NCI-H1417 (cell line): Measurements from ENCODE around the gene CACNB2.
"Not testable (repeated sequence)": the region's sequence is repeated elsewhere in the genome, so short reads cannot be mapped to it uniquely, and the experiment has no call there.

Experiments used
- DNase-seq, 3 experiments: peaks; one replicate each; lab custom pipeline; 2025; lab: John Stamatoyannopoulos, UW

The CACNB2 gene

GRCh38 chr10:18570386-18570785 is 430.2 kb downstream of the CACNB2 start:
- DNase-seq: not testable (repeated sequence)

GRCh38 chr10:18571076-18571475 is 430.9 kb downstream of the CACNB2 start:
- no peak for DNase-seq

GRCh38 chr10:18571780-18572179 is 431.6 kb downstream of the CACNB2 start:
- DNase-seq: no peak

- no peak for DNase-seq
Measured at GRCh38 chr10:18572959-18573561, 432.8 kb downstream of the CACNB2 start.

GRCh38 chr10:18576586-18576985 is 436.4 kb downstream of the CACNB2 start:
- no peak for DNase-seq

GRCh38 chr10:18577823-18578685 is 437.8 kb downstream of the CACNB2 start:
- DNase-seq: no peak

GRCh38 chr10:18582803-18583202 is 442.6 kb downstream of the CACNB2 start:
- DNase-seq: no peak

- no peak for DNase-seq
Measured at GRCh38 chr10:18583575-18584270, 443.5 kb downstream of the CACNB2 start.

GRCh38 chr10:18586637-18587036 is 446.4 kb downstream of the CACNB2 start:
- DNase-seq: not testable (repeated sequence)

- not testable (repeated sequence) for DNase-seq
Measured at GRCh38 chr10:18591141-18591540, 450.9 kb downstream of the CACNB2 start.
